HG03378 (cell line): ENCODE measurements around the gene YY1.

Source experiments
- ATAC-seq: cut with Tn5 transposase; IDR thresholded peaks from one replicate; pipeline ENCODE4 v1.9.1; 2021; ENCODE audit warnings: mild to moderate bottlenecking, moderate library complexity; ENCODE audit not compliant: unreplicated experiment

The YY1 gene

DNA sequence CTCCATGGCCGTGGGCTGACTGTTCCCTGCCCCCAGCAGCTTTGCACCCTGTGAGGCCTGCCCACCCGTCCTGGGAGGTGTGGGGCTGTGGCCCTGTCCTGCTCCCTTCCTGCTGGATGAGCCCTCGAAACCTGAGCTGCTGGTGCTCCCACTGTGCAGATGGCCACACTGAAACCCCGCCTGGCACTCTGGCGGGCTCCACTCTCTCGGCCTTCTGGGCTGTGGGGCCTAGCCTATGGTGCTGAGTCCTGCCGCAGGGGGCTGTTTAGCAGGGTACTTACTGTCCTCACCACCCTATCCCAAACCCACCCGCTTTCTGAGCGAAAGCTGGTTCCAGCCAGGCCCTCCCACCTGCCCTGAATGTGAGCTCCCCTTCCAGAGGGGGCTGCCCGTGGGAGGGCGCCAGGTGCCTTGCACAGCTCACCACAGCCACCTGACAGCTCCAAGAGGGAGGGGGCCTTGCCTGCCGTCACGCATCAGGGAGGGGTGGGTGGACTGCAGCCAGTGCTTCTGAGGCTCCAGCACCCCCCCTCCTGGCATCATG is 91.5 kb downstream of the YY1 start:
- no peak for ATAC-seq

DNA sequence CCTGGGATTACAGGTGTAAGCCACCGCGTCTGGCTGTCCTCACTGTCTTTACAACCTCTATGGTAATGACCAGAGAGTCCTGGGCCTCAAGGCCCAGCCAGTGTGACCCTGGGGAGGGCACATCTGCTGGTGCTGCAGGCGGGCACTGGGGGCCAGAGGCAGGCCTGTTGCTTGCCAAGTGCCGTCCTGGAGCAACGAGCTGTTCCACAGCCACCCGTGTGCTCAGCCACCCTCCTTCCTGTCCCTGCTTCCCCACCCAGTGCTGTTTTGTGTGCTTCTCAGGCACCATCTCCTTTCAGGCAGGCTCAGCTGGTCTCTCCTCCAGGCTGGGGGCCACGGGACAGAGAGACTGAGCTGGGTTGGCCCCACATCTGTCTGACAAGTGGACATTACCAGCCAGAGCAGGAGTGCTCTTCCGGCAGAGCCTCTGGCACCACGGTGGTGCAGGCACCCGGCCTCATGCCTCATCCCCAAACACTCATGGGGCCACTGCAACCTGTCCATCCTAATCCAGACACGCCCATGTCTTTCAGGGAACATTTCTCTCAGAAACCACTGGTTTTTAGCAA is 93.2 kb downstream of the YY1 start:
- no peak for ATAC-seq
